ENCODE results near the gene KLHDC7B. TPM values are rescaled to one million over a fixed set of nuclear protein-coding genes. Genes with fewer than 3 reads are reported as not detected.

Gene KLHDC7B
- total RNA-seq, 6 donors from 2014 or later = 0.39 to 1.5 (median 0.81) TPM; not detected in 2

DNA sequence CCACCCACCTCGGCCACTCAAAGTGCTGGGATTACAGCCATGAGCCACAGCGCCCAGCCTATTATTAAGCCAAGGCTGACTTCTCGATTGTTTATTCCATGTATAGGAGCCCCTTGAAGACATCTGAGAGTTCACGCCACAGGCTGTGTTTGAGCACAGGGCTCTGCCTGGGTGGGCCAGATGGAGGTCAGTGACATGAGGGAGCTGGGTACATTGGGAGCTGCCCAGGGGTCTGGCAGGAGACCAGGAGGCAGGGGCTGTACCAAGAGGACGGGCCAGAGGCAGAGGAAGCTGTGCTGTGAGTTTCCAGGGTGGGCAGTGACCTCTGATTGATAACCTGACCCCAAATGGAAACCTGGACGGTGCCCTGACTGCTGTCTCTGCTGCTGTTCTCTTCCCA is 43.6 kb upstream of the KLHDC7B start:
- TF ChIP-seq POLR2A (IDR thresholded peaks at IDR 0.05) = no peak
- TF ChIP-seq CTCF (IDR thresholded peaks at IDR 0.05) = no peak
- TF ChIP-seq EP300 (IDR thresholded peaks at IDR 0.05) = no peak
- no peak for TF ChIP-seq POLR2AphosphoS5 (IDR thresholded peaks at IDR 0.05)
- Histone ChIP-seq H3K27ac (no peak overlapping the region), H3K9me3 (no peaks in the 10 kb centered on the region), H3K27me3 (no peaks in the 10 kb centered on the region), H3K36me3 (peaks cover 15 to 36% (median 33%) of the 10 kb centered on the region in 4 donors), H3K4me1 (peaks cover 14 to 29% (median 17%) of the 10 kb centered on the region in 4 donors), H3K4me3 (no peak overlapping the region)
- ATAC-seq (ENCODE audit: low FRiP score in 2 of 2) = no peak
- DNase-seq = no peak
- 83 to 88% methylated on average over 4 to 6 of the region's 6 CpGs for WGBS, 2 donors

GRCh38 chr22:50502628-50503474 is 42.8 kb upstream of the KLHDC7B start:
- H3K9me3 ChIP-seq = no peaks in the 10 kb centered on the region
- no peak overlapping the region for H3K4me3 ChIP-seq
- no peak for ATAC-seq (ENCODE audit: low FRiP score in 2 of 2)
- peaks cover 14 to 31% (median 17%) of the 10 kb centered on the region in 4 donors for H3K4me1 ChIP-seq
- peak in 1 of 2 donors; percentile 48 for DNase-seq
- H3K27ac ChIP-seq = no peak overlapping the region
- H3K36me3 ChIP-seq = peaks cover 15 to 36% (median 33%) of the 10 kb centered on the region in 4 donors
- no peaks in the 10 kb centered on the region for H3K27me3 ChIP-seq
- 86 to 87% methylated on average over 16 to 24 of the region's 24 CpGs for WGBS, 2 donors
- TF ChIP-seq EP300 (IDR thresholded peaks at IDR 0.05) = no peak
- TF ChIP-seq POLR2AphosphoS5 (IDR thresholded peaks at IDR 0.05) = no peak
- no peak for TF ChIP-seq POLR2A (IDR thresholded peaks at IDR 0.05)
- no peak for TF ChIP-seq CTCF (IDR thresholded peaks at IDR 0.05)

DNA sequence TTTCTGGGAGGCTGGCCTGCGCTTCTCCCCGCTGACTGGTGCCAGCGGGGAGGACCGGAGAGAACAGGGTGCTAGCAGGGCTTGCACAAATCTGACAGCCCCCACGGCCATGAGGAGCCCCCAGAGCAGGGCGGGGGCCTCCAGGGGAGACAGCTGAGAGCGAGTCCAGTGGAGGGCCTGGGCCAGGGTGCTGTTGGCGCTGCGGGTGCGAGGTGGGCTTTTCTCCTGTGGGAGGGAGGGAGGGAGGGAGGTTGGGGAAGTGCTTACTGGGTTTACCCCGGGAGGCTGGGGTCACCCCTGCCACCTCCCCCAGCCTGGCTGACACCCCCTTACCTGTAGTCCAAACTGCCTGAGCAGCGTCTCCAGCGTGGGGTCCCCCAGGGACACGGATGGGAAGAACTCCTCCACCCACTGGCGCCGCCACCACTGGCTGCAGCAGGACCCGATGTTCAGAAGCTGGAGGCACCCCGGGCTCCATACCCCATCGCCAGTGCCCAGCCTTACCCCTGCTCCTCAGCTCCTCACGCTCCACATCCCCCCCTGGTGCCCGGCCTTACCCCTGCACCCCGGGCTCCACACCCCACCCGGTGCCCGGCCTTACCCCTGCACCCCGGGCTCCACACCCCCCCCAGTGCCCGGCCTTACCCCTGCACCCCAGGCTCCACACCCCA is 42.1 kb upstream of the KLHDC7B start:
- TF ChIP-seq EP300 (IDR thresholded peaks at IDR 0.05) (no peak), CTCF (IDR thresholded peaks at IDR 0.05) (no peak), POLR2AphosphoS5 (IDR thresholded peaks at IDR 0.05) (no peak), POLR2A (IDR thresholded peaks at IDR 0.05) (no peak)
- Histone ChIP-seq H3K4me3 (no peak overlapping the region), H3K27ac (no peak overlapping the region), H3K27me3 (no peaks in the 10 kb centered on the region), H3K36me3 (peaks cover 15 to 36% (median 33%) of the 10 kb centered on the region in 4 donors), H3K4me1 (peaks cover 12 to 26% (median 16%) of the 10 kb centered on the region in 4 donors), H3K9me3 (no peaks in the 10 kb centered on the region)
- no peak for DNase-seq
- ATAC-seq (ENCODE audit: low FRiP score in 2 of 2) = no peak
- WGBS, 2 donors = 93 to 96% methylated on average over 13 to 19 of the region's 26 CpGs

- ATAC-seq (ENCODE audit: low FRiP score in 2 of 2) (no peak), DNase-seq (peak in 1 of 2 donors; percentile 83)
- TF ChIP-seq POLR2AphosphoS5 (IDR thresholded peaks at IDR 0.05) (no peak), CTCF (IDR thresholded peaks at IDR 0.05) (no peak), EP300 (IDR thresholded peaks at IDR 0.05) (no peak), POLR2A (IDR thresholded peaks at IDR 0.05) (no peak)
- Histone ChIP-seq H3K4me1 (peaks cover 19 to 35% (median 22%) of the 10 kb centered on the region in 4 donors), H3K4me3 (no peak overlapping the region), H3K9me3 (no peaks in the 10 kb centered on the region), H3K36me3 (peaks cover 15 to 36% (median 33%) of the 10 kb centered on the region in 4 donors), H3K27ac (no peak overlapping the region), H3K27me3 (no peaks in the 10 kb centered on the region)
- 96% methylated on average over 42 of the region's 44 CpGs; no CpG with 5 or more reads in 1 of the 2 donors for WGBS, 2 donors
These were observed 41.1 kb upstream of the KLHDC7B start for GRCh38 chr22:50504369-50505211.

Data from upper lobe of left lung (tissue), 6 donors.